RCC 7860 (cell line): Measurements from ENCODE around the gene C17orf107.

ENCODE experiments used
- DNase-seq: peaks from one replicate; pipeline ENCODE4 v3.0.0-alpha.2; 2015; ENCODE audit warnings: low spot score
- FAIRE-seq: peaks from 2 replicates; lab custom pipeline; 2012; peaks lifted over from hg19 to GRCh38; lab: Jason Lieb, UNC

Gene C17orf107

GRCh38 chr17:4947010-4947410, 47.7 kb downstream of the C17orf107 start:
- FAIRE-seq (no peak), DNase-seq (no peak)

- FAIRE-seq (no peak), DNase-seq (peak; percentile 34)
Observed at GRCh38 chr17:4947411-4948165, 48.3 kb downstream of the C17orf107 start.

DNA sequence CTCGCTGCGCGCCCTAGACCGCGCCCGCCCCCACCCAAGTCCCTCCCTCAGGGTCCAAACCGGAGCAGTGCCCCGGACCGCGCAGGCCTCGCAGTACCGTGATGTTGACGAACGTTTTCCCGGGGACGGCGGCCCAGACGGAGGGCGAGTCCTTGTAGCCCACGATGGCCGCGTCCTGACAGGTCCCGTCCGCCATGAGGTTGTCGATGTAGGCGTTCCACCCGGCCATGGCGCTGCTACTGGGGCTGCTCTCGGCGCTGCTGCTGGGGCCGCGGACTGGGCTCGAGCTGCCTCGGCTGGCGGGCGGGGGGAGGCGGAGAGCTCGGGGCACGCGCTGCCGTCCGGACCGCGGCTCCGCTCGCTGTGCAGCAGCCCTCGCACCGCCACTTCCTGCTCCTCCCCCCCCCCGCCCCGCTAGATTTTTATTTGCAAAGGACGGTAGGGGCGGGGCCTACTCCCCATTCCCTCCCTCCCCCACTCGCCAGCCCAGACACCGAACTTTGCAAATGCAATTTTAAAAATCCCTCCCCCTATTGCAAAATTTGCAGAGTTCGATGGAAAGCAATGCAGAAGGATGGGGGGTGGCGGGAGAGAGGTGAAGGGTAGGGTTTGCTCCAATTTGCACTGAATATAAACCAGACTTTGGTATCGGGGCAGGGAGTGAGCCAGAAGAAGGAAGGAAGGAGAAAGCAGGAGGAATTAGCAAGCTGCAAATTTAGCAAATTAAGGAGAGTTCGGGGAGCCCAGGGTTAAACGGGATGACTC, 49.0 kb downstream of the C17orf107 start, which contains the start of gene PFN1:
PFN1 (minus strand) TSS at position 365 of the 765 bp plus-strand sequence; CDS start at position 229, 136 bp downstream.
- peak; percentile 67 for DNase-seq
- no peak for FAIRE-seq

DNA sequence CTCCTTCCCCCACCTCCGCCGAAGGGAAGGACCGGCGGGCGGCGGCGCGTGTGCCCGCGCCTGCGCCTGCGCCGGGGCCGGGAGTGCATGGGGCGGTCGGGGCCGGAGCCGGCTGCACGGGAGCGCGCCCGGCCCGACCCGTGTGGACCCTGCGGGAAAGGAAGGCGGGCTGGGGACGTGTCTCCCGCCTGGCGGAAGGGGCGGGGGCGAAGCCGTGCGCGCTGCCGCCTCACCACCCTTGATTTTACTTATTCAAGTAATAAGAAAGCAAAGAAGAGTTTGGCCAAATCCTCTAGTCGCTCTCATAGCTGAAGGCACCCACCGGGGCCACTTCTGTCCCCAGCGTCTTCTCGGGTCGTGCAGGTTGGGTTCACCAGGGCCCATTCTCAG, 49.6 kb downstream of the C17orf107 start:
- DNase-seq (peak; percentile 64), FAIRE-seq (no peak)

GRCh38 chr17:4949321-4950074, 50.2 kb downstream of the C17orf107 start:
- DNase-seq (peak; percentile 67), FAIRE-seq (no peak)

- DNase-seq = no peak
- FAIRE-seq = no peak
Observed at GRCh38 chr17:4950075-4950745, 50.9 kb downstream of the C17orf107 start.

- DNase-seq (no peak), FAIRE-seq (no peak)
Observed at GRCh38 chr17:4950746-4951204, 51.4 kb downstream of the C17orf107 start, which contains the start of gene ENO3. Gene ENO3 (plus strand): TSS chr17:4951119. CDS start chr17:4951830, 711 bp downstream.

- no peak for FAIRE-seq
- no peak for DNase-seq
Observed at GRCh38 chr17:4951486-4951885, 52.1 kb downstream of the C17orf107 start.
